Measurements from ENCODE around the gene GNAS.

The GNAS gene

DNA sequence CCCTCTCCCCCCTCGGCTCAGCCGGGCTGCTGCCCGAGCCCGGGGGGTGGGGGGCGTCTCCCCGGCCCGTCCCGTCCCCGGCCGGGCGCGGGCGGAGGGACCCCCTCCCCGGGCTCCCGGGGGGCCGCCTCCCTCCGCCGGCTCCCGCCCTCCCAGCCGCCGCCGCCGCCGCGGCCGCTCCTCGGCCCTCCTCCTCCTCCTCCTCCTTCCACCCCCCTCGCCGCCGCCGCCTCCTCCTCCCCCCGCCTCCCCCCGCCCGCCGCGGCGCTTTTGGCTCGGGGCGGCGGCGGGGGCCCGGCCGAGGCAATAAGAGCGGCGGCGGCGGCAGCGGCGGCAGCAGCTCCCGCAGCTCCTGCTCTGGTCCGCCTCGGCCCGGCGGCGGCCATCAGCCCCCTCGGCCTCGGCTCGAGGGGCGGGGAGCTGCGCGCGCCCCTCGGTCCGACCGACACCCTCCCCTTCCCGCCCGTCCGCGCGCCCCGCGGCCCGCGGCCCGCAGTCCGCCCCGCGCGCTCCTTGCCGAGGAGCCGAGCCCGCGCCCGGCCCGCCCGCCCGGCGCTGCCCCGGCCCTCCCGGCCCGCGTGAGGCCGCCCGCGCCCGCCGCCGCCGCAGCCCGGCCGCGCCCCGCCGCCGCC lies 38.7 kb downstream of the GNAS start:
- Histone ChIP-seq H3K4me3 (ENCODE audit: extremely low read depth, insufficient read depth, low read length, poor library complexity, severe bottlenecking) (peak overlapping the region; percentile 84), H3K9me3 (ENCODE audit: control insufficient read depth, low read length) (no peaks in the 10 kb centered on the region), H3K4me1 (ENCODE audit: control insufficient read depth, insufficient read depth, low read length, poor library complexity, severe bottlenecking) (peaks cover 18% of the 10 kb centered on the region), H3K36me3 (ENCODE audit: control insufficient read depth, insufficient read depth, low read length) (peaks cover 19% of the 10 kb centered on the region), H3K27ac (ENCODE audit: low read depth, low read length, severe bottlenecking) (peak overlapping the region; percentile 98)
- 0% methylated on average over 22 to 37 of the region's 105 CpGs for WGBS, 2 experiments (ENCODE audit: insufficient coverage in 2 of 2)

DNA sequence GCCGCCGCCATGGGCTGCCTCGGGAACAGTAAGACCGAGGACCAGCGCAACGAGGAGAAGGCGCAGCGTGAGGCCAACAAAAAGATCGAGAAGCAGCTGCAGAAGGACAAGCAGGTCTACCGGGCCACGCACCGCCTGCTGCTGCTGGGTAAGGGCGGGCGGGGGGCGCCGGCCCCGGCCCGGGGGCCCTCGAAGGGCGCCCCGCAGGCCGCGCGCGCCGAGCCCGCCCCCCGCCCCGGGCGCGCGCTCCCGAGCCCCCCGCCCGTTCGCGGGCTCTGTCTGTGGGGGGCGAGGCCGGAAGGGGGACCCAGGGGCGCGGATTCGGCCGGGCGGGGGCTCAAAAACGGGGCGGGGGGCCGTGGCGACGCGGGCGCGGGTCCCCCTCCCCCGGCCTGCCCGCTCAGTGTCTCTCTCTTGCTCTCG lies 39.2 kb downstream of the GNAS start:
- Histone ChIP-seq H3K9me3 (ENCODE audit: control insufficient read depth, low read length) (no peaks in the 10 kb centered on the region), H3K4me3 (ENCODE audit: extremely low read depth, insufficient read depth, low read length, poor library complexity, severe bottlenecking) (peak overlapping the region; percentile 84), H3K36me3 (ENCODE audit: control insufficient read depth, insufficient read depth, low read length) (peaks cover 24% of the 10 kb centered on the region), H3K27ac (ENCODE audit: low read depth, low read length, severe bottlenecking) (peak overlapping the region; percentile 98), H3K4me1 (ENCODE audit: control insufficient read depth, insufficient read depth, low read length, poor library complexity, severe bottlenecking) (peaks cover 21% of the 10 kb centered on the region)
- 0% methylated on average over 28 to 38 of the region's 55 CpGs for WGBS, 2 experiments (ENCODE audit: insufficient coverage in 2 of 2)

GRCh38 chr20:58892141-58892931 lies 39.8 kb downstream of the GNAS start:
- no peaks in the 10 kb centered on the region for H3K9me3 ChIP-seq (ENCODE audit: control insufficient read depth, low read length)
- 0% methylated on average over 11 of the region's 49 CpGs; no CpG with 5 or more reads in 1 of the 2 experiments for WGBS, 2 experiments (ENCODE audit: insufficient coverage in 2 of 2)
- peak overlapping the region; percentile 84 for H3K4me3 ChIP-seq (ENCODE audit: extremely low read depth, insufficient read depth, low read length, poor library complexity, severe bottlenecking)
- H3K27ac ChIP-seq (ENCODE audit: low read depth, low read length, severe bottlenecking) = peak overlapping the region; percentile 98
- H3K4me1 ChIP-seq (ENCODE audit: control insufficient read depth, insufficient read depth, low read length, poor library complexity, severe bottlenecking) = peaks cover 27% of the 10 kb centered on the region
- peaks cover 30% of the 10 kb centered on the region for H3K36me3 ChIP-seq (ENCODE audit: control insufficient read depth, insufficient read depth, low read length)

DNA sequence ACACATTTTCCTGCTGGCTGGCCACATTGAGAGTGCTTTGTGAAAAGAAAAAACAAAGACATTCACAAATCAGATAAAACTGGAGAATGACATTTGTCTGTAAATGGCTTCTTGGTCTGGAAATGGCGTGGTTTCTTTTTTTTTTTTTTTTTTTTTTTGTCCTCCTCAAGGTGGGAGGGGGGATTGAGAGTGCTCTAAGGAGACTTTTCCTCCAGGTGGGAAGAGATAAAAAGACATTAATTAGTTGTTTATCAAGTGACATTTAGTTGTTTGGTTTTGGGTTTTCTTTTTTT lies 40.4 kb downstream of the GNAS start:
- peak overlapping the region; percentile 84 for H3K4me3 ChIP-seq (ENCODE audit: extremely low read depth, insufficient read depth, low read length, poor library complexity, severe bottlenecking)
- H3K36me3 ChIP-seq (ENCODE audit: control insufficient read depth, insufficient read depth, low read length) = peaks cover 36% of the 10 kb centered on the region
- no peaks in the 10 kb centered on the region for H3K9me3 ChIP-seq (ENCODE audit: control insufficient read depth, low read length)
- H3K27ac ChIP-seq (ENCODE audit: low read depth, low read length, severe bottlenecking) = peak overlapping the region; percentile 98
- peaks cover 29% of the 10 kb centered on the region for H3K4me1 ChIP-seq (ENCODE audit: control insufficient read depth, insufficient read depth, low read length, poor library complexity, severe bottlenecking)
- WGBS, 2 experiments (ENCODE audit: insufficient coverage in 2 of 2) = no CpG with 5 or more reads among the region's 1 CpG

DNA sequence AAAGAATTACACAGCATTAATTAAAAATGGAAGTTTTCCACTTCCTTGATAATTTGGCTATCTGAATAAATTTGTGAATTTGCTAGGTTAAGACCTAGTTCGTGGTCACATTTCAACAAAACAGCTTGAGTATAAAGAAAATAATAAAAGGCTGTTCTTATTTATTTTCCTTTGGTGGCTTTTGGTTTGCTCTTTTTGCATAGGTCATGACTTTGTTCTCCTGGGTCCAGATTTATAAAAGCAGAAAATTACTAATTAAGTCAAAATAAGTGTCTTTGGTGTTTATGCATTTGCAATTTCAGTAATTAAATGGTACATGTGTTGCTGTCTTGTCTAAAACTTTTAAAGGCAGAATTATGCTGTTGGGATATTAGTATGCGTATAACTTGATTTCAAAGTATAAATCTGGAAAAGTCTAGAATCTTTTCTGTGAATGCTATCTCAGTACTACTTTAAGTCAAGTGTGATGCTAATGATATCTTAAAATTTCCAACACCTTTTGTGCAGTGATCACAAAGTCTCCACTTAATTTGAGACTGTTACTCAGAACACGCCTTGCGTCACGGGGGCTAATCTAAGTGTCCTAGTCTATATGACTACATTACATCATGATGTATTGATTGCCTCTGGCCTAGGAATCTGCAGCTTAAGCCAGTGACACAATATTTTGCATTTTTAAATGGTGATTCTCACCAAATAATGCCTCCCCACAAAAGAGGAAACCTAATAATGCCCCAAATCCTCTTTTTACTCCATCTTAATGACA lies 41.0 kb downstream of the GNAS start:
- H3K9me3 ChIP-seq (ENCODE audit: control insufficient read depth, low read length) = no peaks in the 10 kb centered on the region
- peaks cover 42% of the 10 kb centered on the region for H3K36me3 ChIP-seq (ENCODE audit: control insufficient read depth, insufficient read depth, low read length)
- peak overlapping the region; percentile 11 for H3K27ac ChIP-seq (ENCODE audit: low read depth, low read length, severe bottlenecking)
- WGBS, 2 experiments (ENCODE audit: insufficient coverage in 2 of 2) = 33 to 57% methylated on average over 3 of the region's 5 CpGs
- H3K4me1 ChIP-seq (ENCODE audit: control insufficient read depth, insufficient read depth, low read length, poor library complexity, severe bottlenecking) = peaks cover 34% of the 10 kb centered on the region
- H3K4me3 ChIP-seq (ENCODE audit: extremely low read depth, insufficient read depth, low read length, poor library complexity, severe bottlenecking) = peak overlapping the region; percentile 84

DNA sequence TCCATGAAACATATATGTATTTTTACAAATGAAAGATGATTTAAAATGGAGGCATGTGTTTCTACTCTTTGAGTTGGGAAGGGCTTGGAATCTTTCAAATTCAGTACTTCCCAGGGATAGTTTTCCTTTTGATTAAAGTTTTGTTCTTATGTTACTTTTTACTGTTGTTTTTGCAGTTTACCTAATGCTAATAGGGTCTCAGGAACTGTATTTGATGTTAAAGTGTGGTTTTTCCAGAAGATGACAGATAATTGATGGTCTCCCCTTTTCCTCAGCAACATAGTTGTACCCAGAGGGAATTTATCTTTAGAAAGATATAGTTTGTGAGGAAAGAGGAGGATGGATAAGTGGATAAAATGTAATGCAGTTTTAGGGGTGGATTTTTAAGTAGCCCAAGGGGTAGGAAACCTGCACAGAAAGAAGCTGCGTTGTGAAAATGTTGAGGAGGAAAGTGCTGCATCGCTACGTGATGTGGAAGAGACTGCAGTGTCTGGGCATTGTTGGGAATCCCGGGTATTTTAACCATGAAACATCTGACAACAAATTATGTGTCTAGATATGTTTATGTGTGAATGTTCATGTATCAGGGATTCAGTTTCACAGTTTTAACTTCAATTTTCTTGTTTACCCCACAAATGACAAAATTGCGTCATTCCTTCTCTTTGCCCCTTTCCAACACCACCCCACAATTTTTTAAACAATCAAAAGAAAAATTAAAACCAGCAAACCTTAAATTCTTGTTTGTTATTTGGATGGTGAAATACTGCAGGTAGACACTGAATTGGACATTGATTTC lies 42.3 kb downstream of the GNAS start:
- Histone ChIP-seq H3K36me3 (ENCODE audit: control insufficient read depth, insufficient read depth, low read length) (peaks cover 55% of the 10 kb centered on the region), H3K27ac (ENCODE audit: low read depth, low read length, severe bottlenecking) (peak overlapping the region; percentile 24), H3K4me3 (ENCODE audit: extremely low read depth, insufficient read depth, low read length, poor library complexity, severe bottlenecking) (peak overlapping the region; percentile 12), H3K9me3 (ENCODE audit: control insufficient read depth, low read length) (no peaks in the 10 kb centered on the region), H3K4me1 (ENCODE audit: control insufficient read depth, insufficient read depth, low read length, poor library complexity, severe bottlenecking) (peaks cover 43% of the 10 kb centered on the region)
- 42 to 45% methylated on average over 4 to 5 of the region's 5 CpGs for WGBS, 2 experiments (ENCODE audit: insufficient coverage in 2 of 2)

DNA sequence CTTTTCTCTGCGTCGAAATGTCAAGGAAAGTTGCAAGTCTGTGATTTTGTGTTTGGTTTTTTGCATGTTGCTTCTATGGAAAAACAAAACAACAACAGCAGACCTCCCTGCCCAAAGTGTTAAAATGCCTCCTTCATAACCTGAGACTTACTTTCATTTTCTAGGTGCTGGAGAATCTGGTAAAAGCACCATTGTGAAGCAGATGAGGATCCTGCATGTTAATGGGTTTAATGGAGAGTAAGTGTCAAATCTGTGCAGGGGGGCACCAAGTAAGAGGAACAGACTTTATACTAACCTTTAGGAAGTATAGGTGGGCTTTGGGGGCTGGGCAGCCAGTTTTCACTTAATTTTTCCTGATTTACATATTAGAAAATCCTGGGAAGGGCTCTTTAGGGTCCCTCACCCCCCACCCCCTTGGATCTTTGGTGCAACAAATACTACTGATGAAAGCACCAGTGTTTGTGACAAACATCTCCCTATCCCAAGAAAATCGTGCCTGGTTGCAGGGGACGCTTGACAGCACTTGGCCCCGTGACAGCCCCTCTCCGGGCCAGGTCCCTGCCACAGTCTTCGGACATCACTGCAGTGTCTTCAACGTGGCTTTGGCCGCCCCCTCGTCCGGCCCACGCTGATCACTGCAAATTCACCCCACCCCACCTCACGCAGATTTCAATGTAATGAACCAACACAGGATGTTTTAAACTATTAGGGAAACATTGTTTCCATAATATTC lies 43.1 kb downstream of the GNAS start:
- peak overlapping the region; percentile 24 for H3K27ac ChIP-seq (ENCODE audit: low read depth, low read length, severe bottlenecking)
- peaks cover 62% of the 10 kb centered on the region for H3K36me3 ChIP-seq (ENCODE audit: control insufficient read depth, insufficient read depth, low read length)
- H3K4me3 ChIP-seq (ENCODE audit: extremely low read depth, insufficient read depth, low read length, poor library complexity, severe bottlenecking) = no peak overlapping the region
- 81 to 83% methylated on average over 5 to 6 of the region's 13 CpGs for WGBS, 2 experiments (ENCODE audit: insufficient coverage in 2 of 2)
- H3K4me1 ChIP-seq (ENCODE audit: control insufficient read depth, insufficient read depth, low read length, poor library complexity, severe bottlenecking) = peaks cover 48% of the 10 kb centered on the region
- H3K9me3 ChIP-seq (ENCODE audit: control insufficient read depth, low read length) = no peaks in the 10 kb centered on the region

- WGBS, 2 experiments (ENCODE audit: insufficient coverage in 2 of 2) = 60 to 100% methylated on average over 1 to 2 of the region's 3 CpGs
- Histone ChIP-seq H3K36me3 (ENCODE audit: control insufficient read depth, insufficient read depth, low read length) (peaks cover 72% of the 10 kb centered on the region), H3K4me3 (ENCODE audit: extremely low read depth, insufficient read depth, low read length, poor library complexity, severe bottlenecking) (no peak overlapping the region), H3K9me3 (ENCODE audit: control insufficient read depth, low read length) (no peaks in the 10 kb centered on the region), H3K4me1 (ENCODE audit: control insufficient read depth, insufficient read depth, low read length, poor library complexity, severe bottlenecking) (peaks cover 48% of the 10 kb centered on the region), H3K27ac (ENCODE audit: low read depth, low read length, severe bottlenecking) (no peak overlapping the region)
These were observed 44.3 kb downstream of the GNAS start for GRCh38 chr20:58896820-58897219.

DNA sequence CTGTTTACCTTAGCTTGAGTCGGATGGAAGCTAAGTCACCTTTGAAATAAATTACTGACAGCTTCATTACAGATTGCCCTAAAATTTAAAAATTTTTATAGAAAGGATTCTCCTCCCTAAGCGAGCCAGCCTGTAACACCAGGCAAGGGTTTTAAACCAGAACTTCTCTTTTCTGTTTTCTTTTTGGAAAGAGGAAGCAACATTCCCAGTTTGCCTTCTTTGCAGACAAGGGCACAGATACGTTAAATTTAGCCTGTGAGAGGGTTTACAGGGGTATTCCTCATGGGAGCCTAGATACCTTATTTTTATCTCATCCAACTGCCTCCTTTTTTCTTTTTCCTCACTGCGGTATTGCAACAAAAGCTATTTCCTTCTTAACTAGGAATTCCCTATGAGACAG lies 45.0 kb downstream of the GNAS start:
- WGBS, 2 experiments (ENCODE audit: insufficient coverage in 2 of 2) = 74% methylated on average over 2 of the region's 4 CpGs; no CpG with 5 or more reads in 1 of the 2 experiments
- Histone ChIP-seq H3K4me1 (ENCODE audit: control insufficient read depth, insufficient read depth, low read length, poor library complexity, severe bottlenecking) (peaks cover 50% of the 10 kb centered on the region), H3K36me3 (ENCODE audit: control insufficient read depth, insufficient read depth, low read length) (peaks cover 79% of the 10 kb centered on the region), H3K27ac (ENCODE audit: low read depth, low read length, severe bottlenecking) (peak overlapping the region; percentile 14), H3K9me3 (ENCODE audit: control insufficient read depth, low read length) (no peaks in the 10 kb centered on the region), H3K4me3 (ENCODE audit: extremely low read depth, insufficient read depth, low read length, poor library complexity, severe bottlenecking) (no peak overlapping the region)
